WERI-Rb-1 (cell line): ENCODE results near the gene IKZF2.

ENCODE experiments used
- DNase-seq: peaks from one replicate; pipeline ENCODE4 v3.0.0-alpha.2; 2020
- H3K27ac ChIP-seq: fragments of 250-450 bp; sonication (Bioruptor Pico); 2 replicates; pipeline ENCODE4 v1.5.1; 2020; ENCODE audit warnings: mild to moderate bottlenecking, moderate library complexity
- H3K27me3 ChIP-seq: fragments of 250-450 bp; sonication (Bioruptor Pico); 2 replicates; pipeline ENCODE4 v1.5.1; 2021; ENCODE audit warnings: mild to moderate bottlenecking, low read depth, moderate library complexity; ENCODE audit not compliant: insufficient read depth, severe bottlenecking
- H3K36me3 ChIP-seq: fragments of 250-450 bp; sonication (Bioruptor Pico); 2 replicates; pipeline ENCODE4 v1.5.1; 2020; ENCODE audit warnings: mild to moderate bottlenecking, moderate library complexity
- H3K4me3 ChIP-seq: 2 replicates; pipeline ENCODE4 v1.5.1; 2011; ENCODE audit warnings: low read depth, mild to moderate bottlenecking, control low read depth, low read length
- H3K9me3 ChIP-seq: fragments of 250-450 bp; sonication (Bioruptor Pico); 2 replicates; pipeline ENCODE4 v1.5.1; 2021; ENCODE audit warnings: mild to moderate bottlenecking, moderate library complexity; ENCODE audit not compliant: severe bottlenecking
- TF ChIP-seq, protein P1 (sequence below): IDR thresholded peaks from 2 replicates; pipeline ENCODE4 v1.5.1; 2011; ENCODE audit warnings: low read depth, mild to moderate bottlenecking, control low read depth, inconsistent platforms, low read length

The IKZF2 gene

DNA sequence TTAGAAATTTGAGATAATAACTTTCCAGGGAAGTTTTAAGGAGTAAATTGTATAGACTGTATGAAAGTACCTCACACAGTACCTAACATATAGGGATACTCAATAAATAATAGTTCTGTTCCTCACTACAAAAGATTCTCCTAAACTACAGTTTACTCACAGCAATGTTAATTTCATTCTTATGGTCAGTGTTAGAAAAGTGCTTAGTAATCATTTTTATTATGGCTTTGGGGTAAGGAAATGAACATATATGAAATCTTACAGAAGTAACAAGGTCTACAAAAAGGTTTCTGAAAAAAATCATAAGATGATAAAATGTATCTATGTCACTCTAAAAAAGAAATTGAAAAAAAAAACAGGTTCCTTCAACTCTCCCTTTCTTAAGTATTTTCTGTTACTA lies 67.2 kb downstream of the IKZF2 start:
- no peaks in the 10 kb centered on the region for H3K27me3 ChIP-seq
- TF ChIP-seq, protein P1, sequence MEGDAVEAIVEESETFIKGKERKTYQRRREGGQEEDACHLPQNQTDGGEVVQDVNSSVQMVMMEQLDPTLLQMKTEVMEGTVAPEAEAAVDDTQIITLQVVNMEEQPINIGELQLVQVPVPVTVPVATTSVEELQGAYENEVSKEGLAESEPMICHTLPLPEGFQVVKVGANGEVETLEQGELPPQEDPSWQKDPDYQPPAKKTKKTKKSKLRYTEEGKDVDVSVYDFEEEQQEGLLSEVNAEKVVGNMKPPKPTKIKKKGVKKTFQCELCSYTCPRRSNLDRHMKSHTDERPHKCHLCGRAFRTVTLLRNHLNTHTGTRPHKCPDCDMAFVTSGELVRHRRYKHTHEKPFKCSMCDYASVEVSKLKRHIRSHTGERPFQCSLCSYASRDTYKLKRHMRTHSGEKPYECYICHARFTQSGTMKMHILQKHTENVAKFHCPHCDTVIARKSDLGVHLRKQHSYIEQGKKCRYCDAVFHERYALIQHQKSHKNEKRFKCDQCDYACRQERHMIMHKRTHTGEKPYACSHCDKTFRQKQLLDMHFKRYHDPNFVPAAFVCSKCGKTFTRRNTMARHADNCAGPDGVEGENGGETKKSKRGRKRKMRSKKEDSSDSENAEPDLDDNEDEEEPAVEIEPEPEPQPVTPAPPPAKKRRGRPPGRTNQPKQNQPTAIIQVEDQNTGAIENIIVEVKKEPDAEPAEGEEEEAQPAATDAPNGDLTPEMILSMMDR: no peak
- no peak for DNase-seq
- H3K9me3 ChIP-seq: no peaks in the 10 kb centered on the region
- no peak overlapping the region for H3K4me3 ChIP-seq
- no peaks in the 10 kb centered on the region for H3K36me3 ChIP-seq
- H3K27ac ChIP-seq: no peak overlapping the region

DNA sequence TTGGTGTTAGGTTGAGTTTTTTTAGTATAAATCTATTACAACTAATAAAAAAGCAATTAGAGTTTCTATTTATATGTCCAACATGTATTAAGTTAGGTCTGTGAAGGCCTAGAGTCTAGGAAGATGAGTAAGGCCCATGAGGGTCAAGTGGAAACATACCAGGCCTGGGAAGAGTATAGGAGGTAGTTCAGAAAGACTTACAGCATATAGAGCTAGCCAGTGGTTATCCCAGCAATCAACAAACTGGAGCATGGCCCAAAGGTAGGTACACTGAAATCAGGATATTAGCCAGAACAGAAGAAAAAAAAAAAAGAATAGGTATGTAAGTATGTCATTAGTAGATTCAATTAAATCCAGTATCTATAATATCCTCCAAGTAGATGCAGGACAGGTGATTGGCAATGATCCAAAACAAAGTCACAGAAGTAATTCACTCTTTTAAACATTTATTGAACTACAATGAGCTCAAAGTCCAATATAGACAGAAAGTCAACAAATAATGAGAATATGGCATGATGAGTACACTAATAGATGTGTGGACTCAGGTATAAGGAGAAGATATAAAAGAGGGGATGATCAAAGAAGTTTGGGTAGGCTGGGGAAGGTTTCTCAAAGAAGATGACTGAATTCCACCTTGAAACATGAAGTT lies 70.3 kb downstream of the IKZF2 start:
- Histone ChIP-seq H3K4me3 (no peak overlapping the region), H3K9me3 (no peaks in the 10 kb centered on the region), H3K27me3 (no peaks in the 10 kb centered on the region), H3K27ac (no peak overlapping the region), H3K36me3 (no peaks in the 10 kb centered on the region)
- DNase-seq: no peak
- TF ChIP-seq, protein P1: no peak

DNA sequence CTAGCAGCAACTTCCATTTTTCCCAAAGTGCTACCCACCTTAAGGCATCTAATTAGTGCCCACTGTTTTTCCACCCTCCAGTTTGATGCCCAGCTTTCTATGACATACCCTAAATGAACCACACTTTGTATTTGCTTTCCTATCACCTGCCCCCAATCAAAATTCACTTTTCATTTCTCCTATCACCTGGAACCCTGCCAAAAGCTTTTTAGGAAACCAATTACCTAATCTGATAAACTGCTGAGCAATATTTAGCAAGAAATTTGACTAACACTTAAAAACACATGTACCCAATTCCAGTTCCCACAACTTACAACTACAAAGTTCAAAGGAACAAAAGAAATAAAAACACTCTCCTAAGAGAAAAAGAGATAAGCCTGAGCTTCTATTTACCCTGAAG lies 71.7 kb downstream of the IKZF2 start:
- Histone ChIP-seq H3K27me3 (no peaks in the 10 kb centered on the region), H3K4me3 (no peak overlapping the region), H3K9me3 (no peaks in the 10 kb centered on the region), H3K27ac (no peak overlapping the region), H3K36me3 (no peaks in the 10 kb centered on the region)
- no peak for DNase-seq
- TF ChIP-seq, protein P1: no peak

DNA sequence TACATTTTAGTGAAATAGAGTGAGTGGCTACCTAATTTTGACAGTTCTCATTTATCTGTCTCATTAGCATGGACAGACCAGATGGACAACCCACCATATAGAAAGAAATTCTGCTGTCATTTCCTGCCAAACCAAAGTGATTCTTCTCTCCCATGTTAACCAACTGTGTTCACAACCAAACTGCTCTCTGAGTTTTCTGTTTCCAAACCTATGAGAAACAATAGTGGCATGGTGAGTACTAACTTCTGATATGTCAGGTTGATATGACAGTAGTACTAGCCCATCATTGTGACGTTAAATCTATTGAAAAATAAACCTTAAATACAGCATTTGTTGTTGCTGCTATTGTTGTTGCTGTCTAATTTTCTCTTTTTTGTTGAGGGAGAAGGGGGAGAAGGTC lies 72.7 kb downstream of the IKZF2 start:
- Histone ChIP-seq H3K36me3 (no peaks in the 10 kb centered on the region), H3K9me3 (no peaks in the 10 kb centered on the region), H3K27me3 (no peaks in the 10 kb centered on the region), H3K4me3 (no peak overlapping the region), H3K27ac (no peak overlapping the region)
- TF ChIP-seq, protein P1: no peak
- DNase-seq: no peak

DNA sequence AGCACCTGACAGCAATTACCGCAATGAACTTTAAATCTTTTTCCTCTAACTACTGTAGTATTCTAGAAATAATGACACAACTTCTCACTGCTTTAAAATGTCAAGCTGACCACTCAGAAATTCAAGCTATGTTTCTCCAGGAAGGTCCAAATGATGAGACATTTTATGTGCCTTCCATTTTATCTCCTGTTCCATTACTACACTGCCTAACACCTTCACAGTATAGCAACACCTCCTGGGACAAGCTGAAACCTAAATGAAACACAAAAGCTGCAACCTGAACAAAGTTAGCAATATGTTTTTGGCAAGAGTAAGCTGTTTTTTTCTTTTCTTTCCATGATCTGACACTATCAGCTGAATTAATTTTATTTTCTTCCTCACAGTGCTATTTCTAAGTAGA lies 81.9 kb downstream of the IKZF2 start:
- no peak for DNase-seq
- no peak overlapping the region for H3K4me3 ChIP-seq
- no peaks in the 10 kb centered on the region for H3K9me3 ChIP-seq
- no peak overlapping the region for H3K27ac ChIP-seq
- TF ChIP-seq, protein P1: no peak
- no peaks in the 10 kb centered on the region for H3K36me3 ChIP-seq
- H3K27me3 ChIP-seq: no peaks in the 10 kb centered on the region
